GM12872 (cell line): ENCODE data around the gene ZNF692.

Source experiments
- CTCF ChIP-seq: IDR thresholded peaks from 3 replicates; pipeline ENCODE4 v1.5.1; 2011; ENCODE audit warnings: low read depth, mild to moderate bottlenecking, low read length, moderate library complexity; ENCODE audit not compliant: insufficient read depth

ZNF692 gene

GRCh38 chr1:248900637-248901036, 41.8 kb upstream of the ZNF692 start:
- TF ChIP-seq CTCF = no peak

- TF ChIP-seq CTCF = no peak
Observed at GRCh38 chr1:248897412-248898337, 38.8 kb upstream of the ZNF692 start.

GRCh38 chr1:248894837-248895236, 36.0 kb upstream of the ZNF692 start:
- no peak for TF ChIP-seq CTCF

- no peak for TF ChIP-seq CTCF
Observed at GRCh38 chr1:248892590-248892989, 33.7 kb upstream of the ZNF692 start.

GRCh38 chr1:248891758-248892157, 32.9 kb upstream of the ZNF692 start:
- no peak for TF ChIP-seq CTCF

DNA sequence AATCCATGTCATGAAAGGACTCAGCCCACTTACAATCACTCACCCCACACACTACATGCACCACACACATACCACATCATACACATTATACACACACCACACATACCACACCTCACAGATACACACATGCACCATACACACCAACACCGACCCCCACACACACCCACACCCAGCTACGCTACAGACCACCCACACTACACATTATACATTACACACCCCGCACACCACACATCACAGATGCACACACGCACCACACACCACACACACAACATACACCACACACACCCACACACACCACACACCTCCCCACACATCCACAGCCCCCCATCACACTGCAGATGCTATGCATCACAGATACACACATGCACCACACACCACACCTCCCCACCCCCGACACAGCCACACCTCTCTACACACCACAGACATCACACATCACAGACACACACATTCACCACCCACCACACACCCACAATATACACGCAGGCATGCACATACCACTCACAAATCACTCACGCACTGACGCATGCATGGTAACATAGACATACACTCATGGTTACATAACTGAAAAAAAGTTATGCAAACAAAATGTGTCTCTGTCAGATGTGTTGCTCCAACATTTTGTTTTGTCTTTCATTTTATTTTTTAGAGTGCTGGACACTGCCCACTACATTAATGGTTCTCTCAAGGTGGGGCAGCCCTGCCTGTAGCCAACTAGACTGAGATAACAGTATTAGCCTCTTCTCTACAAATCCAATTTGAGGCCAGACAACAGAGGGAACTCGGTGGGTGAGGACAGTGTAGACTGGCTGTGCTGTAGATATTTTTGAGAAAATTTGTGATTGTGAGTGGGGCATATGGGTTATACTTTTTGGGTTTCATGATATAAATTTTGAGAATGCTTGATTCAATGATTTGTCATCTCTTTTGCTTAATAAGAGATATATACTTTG, 31.9 kb upstream of the ZNF692 start:
- TF ChIP-seq CTCF = no peak

DNA sequence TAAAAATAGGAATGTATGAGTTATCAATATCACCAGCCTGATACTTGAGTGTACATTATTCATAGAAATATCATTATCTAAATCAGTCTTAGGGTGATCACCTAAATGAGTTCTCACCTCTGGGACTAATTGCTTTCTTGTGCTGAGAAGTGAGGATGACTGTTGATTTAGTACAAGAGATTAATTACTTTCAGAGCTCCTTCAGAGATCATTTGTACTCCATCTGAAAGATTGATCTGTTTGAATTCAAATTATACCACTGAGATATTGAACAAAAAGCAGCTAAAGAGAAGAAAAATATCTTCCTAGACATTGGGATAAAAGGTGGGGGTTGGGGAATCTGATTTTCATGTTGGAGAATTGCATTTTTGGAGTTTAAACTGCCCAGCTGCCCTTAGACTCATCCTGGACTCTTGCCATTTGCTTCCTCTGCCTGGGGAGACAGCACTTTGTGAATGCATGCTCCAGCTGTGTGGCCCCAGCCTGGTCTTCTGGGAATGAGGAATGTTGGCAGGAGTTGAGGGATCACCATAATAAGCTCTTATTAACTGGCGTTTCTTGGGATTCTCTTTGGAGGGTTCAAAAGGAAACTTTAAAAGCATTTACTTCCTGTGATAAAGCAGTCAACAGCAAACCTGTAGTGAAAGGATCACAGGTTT, 27.5 kb upstream of the ZNF692 start:
- TF ChIP-seq CTCF = no peak
